Uterus (tissue), 2 donors: ENCODE data around the gene CCR7.

ENCODE experiments used
- POLR2A ChIP-seq, 2 donors: fragments of 450-650 bp; IDR thresholded peaks; one replicate each; pipeline ENCODE4 v1.6.1; 2016; ENCODE audit warnings: antibody characterized with exemption in 2 of 2, mild to moderate bottlenecking in 1 of 2, moderate library complexity in 1 of 2
- TF ChIP-seq, protein P1 (sequence below), 4 experiments: fragments of 200-600 bp in 2 of 4; fragments of 450-650 bp in 2 of 4; sonication (generic) in 2 of 4; IDR thresholded peaks; one replicate each; pipeline ENCODE4 v1.5.1; 2016 to 2019; ENCODE audit warnings: antibody characterized with exemption in 4 of 4, mild to moderate bottlenecking in 2 of 4, moderate library complexity in 1 of 4

DNA sequence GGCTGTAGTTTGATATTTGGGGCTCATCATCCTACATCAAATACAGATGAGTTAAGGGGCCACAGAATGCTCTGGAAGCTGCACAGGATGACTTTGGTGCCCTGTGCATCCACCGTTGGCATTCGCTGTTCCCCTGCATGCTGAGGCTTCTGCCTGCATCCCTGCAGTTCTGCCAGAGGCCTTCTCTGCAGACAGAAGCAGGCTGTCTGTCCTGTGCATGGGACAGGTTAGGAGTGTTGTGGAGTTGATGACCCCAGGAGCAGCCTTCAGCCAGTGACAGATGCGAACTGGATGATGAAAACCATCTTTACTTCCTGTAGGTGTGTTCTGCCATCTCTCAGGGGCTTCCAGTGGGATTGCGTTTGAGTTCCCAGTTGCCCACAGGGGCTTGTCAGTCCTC is 50.3 kb downstream of the CCR7 start:
- TF ChIP-seq, protein P1, sequence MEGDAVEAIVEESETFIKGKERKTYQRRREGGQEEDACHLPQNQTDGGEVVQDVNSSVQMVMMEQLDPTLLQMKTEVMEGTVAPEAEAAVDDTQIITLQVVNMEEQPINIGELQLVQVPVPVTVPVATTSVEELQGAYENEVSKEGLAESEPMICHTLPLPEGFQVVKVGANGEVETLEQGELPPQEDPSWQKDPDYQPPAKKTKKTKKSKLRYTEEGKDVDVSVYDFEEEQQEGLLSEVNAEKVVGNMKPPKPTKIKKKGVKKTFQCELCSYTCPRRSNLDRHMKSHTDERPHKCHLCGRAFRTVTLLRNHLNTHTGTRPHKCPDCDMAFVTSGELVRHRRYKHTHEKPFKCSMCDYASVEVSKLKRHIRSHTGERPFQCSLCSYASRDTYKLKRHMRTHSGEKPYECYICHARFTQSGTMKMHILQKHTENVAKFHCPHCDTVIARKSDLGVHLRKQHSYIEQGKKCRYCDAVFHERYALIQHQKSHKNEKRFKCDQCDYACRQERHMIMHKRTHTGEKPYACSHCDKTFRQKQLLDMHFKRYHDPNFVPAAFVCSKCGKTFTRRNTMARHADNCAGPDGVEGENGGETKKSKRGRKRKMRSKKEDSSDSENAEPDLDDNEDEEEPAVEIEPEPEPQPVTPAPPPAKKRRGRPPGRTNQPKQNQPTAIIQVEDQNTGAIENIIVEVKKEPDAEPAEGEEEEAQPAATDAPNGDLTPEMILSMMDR (IDR thresholded peaks at IDR 0.05), result no peak
- no peak for TF ChIP-seq POLR2A (IDR thresholded peaks at IDR 0.05)
